HG02571 (cell line): Measurements from ENCODE around the gene LILRB5.
"Not testable (repeated sequence)": the region's sequence is repeated elsewhere in the genome, so short reads cannot be mapped to it uniquely, and the experiment has no call there.

Source experiments
- ATAC-seq: cut with Tn5 transposase; IDR thresholded peaks from one replicate; pipeline ENCODE4 v1.9.1; 2021; ENCODE audit warnings: mild to moderate bottlenecking, moderate library complexity; ENCODE audit not compliant: unreplicated experiment

Gene LILRB5

GRCh38 chr19:54245936-54246335 is 11.1 kb downstream of the LILRB5 start:
- no peak for ATAC-seq

GRCh38 chr19:54243809-54244208 is 13.3 kb downstream of the LILRB5 start:
- not testable (repeated sequence) for ATAC-seq

GRCh38 chr19:54242646-54243045 is 14.4 kb downstream of the LILRB5 start, which contains the start of gene LILRA6:
LILRA6 (minus strand) TSS chr19:54242790.
- not testable (repeated sequence) for ATAC-seq

GRCh38 chr19:54242234-54242633 is 14.8 kb downstream of the LILRB5 start:
- not testable (repeated sequence) for ATAC-seq

- ATAC-seq = not testable (repeated sequence)
These were observed 16.4 kb downstream of the LILRB5 start for GRCh38 chr19:54240372-54241336.

GRCh38 chr19:54239491-54240371 is 17.3 kb downstream of the LILRB5 start:
- not testable (repeated sequence) for ATAC-seq

GRCh38 chr19:54233941-54234340 is 23.1 kb downstream of the LILRB5 start:
- no peak for ATAC-seq

DNA sequence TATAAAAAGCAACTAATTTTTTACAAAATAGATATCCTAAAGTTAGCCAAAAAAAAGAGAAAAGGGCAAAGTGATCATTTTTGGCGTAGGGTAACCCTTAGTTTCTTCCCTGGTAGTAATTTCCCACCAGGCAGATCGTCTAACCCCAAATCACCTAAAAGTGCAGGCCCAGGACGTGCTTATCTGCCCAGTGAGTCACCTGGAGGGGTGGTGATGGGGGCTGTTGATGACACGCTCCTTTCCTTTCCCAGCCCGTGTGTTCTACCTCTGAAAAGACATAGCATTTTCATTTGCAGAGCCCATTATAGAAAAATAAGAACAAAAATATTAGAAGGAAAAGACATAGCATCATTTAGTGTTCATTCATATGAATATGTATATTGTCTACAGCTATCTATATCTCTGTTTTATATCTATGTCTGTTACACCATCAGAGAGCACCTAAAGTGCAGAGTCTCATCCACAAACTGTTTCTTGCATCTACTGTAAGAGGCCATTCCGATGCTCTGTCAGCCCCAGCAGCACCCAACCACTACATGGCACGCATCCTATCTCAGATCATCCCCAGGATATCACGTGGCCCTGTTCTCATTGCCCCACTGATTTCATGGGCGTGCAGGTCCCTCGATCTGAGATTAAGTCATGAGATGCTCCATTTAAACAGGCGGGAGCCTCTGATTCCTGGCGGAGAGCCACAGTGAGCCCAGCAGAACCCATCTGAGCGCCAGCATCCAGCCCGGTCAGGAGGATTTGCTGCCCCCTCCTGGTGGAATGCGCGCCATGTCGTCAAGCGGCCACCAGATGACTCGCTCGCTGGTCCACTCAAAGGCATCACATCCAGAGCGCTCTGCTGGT is 25.8 kb downstream of the LILRB5 start:
- no peak for ATAC-seq

- ATAC-seq = no peak
These were observed 27.0 kb downstream of the LILRB5 start for GRCh38 chr19:54230031-54230430.

DNA sequence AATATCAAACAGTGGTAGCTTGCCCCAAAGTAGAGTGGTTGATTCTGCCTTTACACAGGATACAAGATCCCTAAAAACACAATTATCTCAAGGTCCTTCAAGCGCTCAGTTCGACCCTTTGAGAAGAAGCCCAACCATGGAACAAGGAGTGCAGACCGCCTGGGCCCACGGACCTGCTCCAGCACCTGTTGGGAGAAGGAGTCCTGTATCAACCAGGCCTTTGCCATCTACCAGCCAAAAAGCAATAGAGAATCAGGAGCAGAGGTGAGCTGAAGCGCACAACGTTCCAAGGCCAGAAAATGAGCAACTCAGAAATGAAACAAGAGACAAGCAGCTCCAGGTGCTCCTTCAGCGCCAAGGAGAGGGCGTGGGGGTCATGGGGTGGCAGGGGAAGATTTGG is 27.9 kb downstream of the LILRB5 start:
- ATAC-seq = no peak

DNA sequence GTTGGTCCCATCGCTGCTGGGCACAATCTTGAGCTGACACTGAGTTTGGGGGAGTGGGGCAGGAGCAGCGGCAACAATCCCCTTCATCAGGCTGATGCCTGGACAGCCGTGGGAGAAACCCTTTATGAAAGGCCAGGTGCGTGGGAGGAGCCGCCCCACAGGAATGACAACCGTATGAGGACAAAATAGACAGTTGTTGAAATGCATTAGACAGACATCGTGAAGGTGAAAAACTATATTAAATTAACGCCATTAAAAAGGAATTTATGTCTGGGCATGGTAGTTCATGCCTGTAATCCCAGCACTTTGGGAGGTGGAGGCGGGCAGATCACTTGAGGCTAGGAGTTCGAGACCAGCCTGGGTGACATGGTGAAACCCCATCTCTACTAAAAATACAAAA is 32.5 kb downstream of the LILRB5 start:
- ATAC-seq = not testable (repeated sequence)

DNA sequence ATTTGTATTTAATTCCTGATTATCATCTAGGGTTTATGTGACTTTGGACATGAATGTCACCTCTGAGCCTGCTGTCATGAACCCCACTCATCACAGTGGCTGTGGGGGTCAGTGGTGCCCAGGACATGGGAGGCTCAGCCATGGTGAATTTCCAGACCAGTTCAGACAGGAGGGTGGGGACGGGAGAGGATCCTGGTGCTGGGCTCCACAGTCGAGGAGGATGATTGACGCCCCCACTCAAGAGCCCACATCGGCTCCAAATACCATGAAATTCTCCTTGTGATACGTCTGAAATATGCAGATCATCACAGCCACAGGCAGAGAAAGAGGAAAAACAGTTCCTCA is 33.2 kb downstream of the LILRB5 start:
- ATAC-seq = not testable (repeated sequence)

DNA sequence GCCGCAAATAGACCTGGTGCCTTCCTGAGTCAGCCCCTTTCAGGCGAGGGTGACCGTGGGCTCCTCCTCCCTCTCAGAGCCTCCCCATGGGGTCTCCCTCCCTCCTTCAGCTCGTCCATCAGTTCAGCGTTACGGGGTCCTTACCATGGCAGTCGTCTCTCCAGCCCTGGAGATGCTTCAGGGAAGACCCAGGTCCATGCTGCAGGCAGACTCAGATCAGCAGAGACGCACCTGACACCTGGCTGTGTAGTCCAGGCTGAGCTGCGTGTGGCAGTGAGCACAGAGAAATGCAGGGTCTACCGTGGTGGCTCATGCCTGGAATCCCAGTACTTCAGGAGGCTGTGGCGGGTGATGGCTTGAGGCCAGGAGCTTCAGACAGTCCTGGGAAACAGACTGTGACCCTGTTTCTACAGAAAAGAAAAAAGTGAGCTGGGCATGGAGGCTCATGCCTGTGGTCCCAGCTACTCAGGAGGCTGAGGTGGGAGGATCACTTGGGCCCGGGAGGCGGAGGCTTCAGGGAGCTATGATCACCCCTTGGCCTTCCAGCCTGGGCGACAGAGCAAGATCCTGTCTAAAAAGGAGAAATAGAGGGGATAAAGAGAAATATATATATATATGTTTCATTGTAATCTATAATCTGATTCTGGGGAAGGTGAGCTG is 33.7 kb downstream of the LILRB5 start:
- not testable (repeated sequence) for ATAC-seq

GRCh38 chr19:54222474-54223276 is 34.4 kb downstream of the LILRB5 start, which contains the start of gene LILRB3:
LILRB3 (minus strand) TSS chr19:54223007; CDS start chr19:54222976, 31 bp downstream.
- ATAC-seq = not testable (repeated sequence)

GRCh38 chr19:54221947-54222346 is 35.1 kb downstream of the LILRB5 start:
- ATAC-seq = not testable (repeated sequence)

- not testable (repeated sequence) for ATAC-seq
These were observed 37.4 kb downstream of the LILRB5 start for GRCh38 chr19:54219702-54220101.

DNA sequence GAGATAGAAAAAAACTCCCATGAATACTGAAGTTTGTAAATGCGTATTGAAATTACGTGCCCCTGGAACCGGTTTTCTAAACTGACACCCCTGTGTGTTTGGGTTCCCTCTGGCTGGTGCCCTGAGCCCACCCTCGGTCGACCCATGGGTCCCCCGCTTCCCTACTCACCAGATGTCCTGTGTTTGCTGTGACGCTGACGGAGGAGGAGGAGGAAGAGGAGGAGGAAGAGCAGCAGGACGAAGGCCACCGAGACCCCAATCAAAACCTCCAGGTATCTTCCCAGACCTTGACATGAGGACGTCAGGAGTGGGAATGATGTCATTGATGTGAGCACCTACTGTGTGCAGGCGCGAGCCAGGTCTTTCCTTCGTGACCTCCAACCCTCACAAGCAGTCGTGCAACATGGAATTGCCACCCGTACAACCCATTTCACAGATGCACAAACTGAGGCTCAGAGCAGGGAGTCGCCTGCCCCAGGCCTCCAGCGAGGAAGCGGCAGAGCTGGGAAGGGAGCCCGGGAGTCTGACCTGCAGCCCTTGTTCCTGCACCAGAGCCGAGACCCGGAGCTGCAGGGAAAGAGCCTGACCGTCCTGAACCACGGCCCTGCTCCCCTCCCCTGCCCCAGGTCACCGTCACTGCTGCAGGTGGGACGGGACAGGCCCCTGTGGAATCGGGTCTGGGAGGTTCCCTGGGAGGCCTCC is 38.0 kb downstream of the LILRB5 start:
- no peak for ATAC-seq

GRCh38 chr19:54218259-54218658 is 38.8 kb downstream of the LILRB5 start:
- no peak for ATAC-seq
